Renal cortical epithelial cell (primary cell): ENCODE data around the gene UGT1A9. TPM values are rescaled to one million over a fixed set of nuclear protein-coding genes. Genes with fewer than 3 reads are reported as not detected.

ENCODE experiments used
- DNase-seq: peaks from one replicate; pipeline ENCODE4 v3.0.0-alpha.2; 2011; ENCODE audit warnings: low read depth
- total RNA-seq: library from RNA; depleted of rRNA; stranded (reverse); fragments of >200 nt; gene quantifications from 2 replicates; pipeline ENCODE4 v1.2.3, GENCODE V29; 2014

The UGT1A9 gene
- total RNA-seq, 1 donor from 2014 or later, result 37.2 TPM

- no peak for DNase-seq
Observed at GRCh38 chr2:233796254-233796653, 124.6 kb downstream of the UGT1A9 start.

GRCh38 chr2:233798335-233799086, 126.8 kb downstream of the UGT1A9 start:
- no peak for DNase-seq

- no peak for DNase-seq
Observed at GRCh38 chr2:233799087-233799665, 127.5 kb downstream of the UGT1A9 start.

- no peak for DNase-seq
Observed at GRCh38 chr2:233799716-233800115, 128.0 kb downstream of the UGT1A9 start.

GRCh38 chr2:233800208-233800607, 128.5 kb downstream of the UGT1A9 start:
- no peak for DNase-seq

GRCh38 chr2:233801357-233802131, 129.8 kb downstream of the UGT1A9 start:
- peak; percentile 9 for DNase-seq

GRCh38 chr2:233802132-233802815, 130.6 kb downstream of the UGT1A9 start:
- no peak for DNase-seq

- DNase-seq, result no peak
Observed at GRCh38 chr2:233803292-233803911, 131.7 kb downstream of the UGT1A9 start.

- DNase-seq, result no peak
Observed at GRCh38 chr2:233803994-233804393, 132.3 kb downstream of the UGT1A9 start.

- no peak for DNase-seq
Observed at GRCh38 chr2:233807215-233807865, 135.6 kb downstream of the UGT1A9 start.

- no peak for DNase-seq
Observed at GRCh38 chr2:233807966-233808935, 136.6 kb downstream of the UGT1A9 start.

GRCh38 chr2:233810385-233810784, 138.7 kb downstream of the UGT1A9 start:
- DNase-seq, result no peak

GRCh38 chr2:233811087-233811486, 139.4 kb downstream of the UGT1A9 start:
- no peak for DNase-seq

- DNase-seq, result no peak
Observed at GRCh38 chr2:233811732-233812131, 140.0 kb downstream of the UGT1A9 start.

GRCh38 chr2:233813236-233814055, 141.7 kb downstream of the UGT1A9 start:
- peak; percentile 12 for DNase-seq

GRCh38 chr2:233814056-233814835, 142.5 kb downstream of the UGT1A9 start:
- peak; percentile 6 for DNase-seq

- no peak for DNase-seq
Observed at GRCh38 chr2:233815861-233816260, 144.2 kb downstream of the UGT1A9 start.

- DNase-seq, result no peak
Observed at GRCh38 chr2:233816334-233816733, 144.6 kb downstream of the UGT1A9 start.
